Activated naive CD8-positive, alpha-beta T cell treated with anti-CD3 and anti-CD28 coated beads, Interleukin-2, amount 10 ng/mL, durations not matched to agents 7 days and 5 days (primary cell): ENCODE results near the gene ADSS2. TPM values are rescaled to one million over a fixed set of nuclear protein-coding genes. Genes with fewer than 3 reads are reported as not detected.
"Not testable (repeated sequence)": the region's sequence is repeated elsewhere in the genome, so short reads cannot be mapped to it uniquely, and the experiment has no call there.

Experiments used
- ATAC-seq: fragments of 150-1000 bp; cut with Tn5 transposase; one replicate; pipeline ENCODE4 v1.10.0; 2021; ENCODE audit warnings: low read depth, moderate library complexity
- POLR2A ChIA-PET: fragments of 350-600 bp; sonication (Branson Sonifier 250); formaldehyde crosslinking; loops from one replicate; lab custom pipeline; 2021; ENCODE audit warnings: antibody characterized with exemption; lab: Charles Lee
- DNase-seq: peaks from one replicate; pipeline ENCODE4 v3.0.0; 2021
- H3K27ac Mint-ChIP-seq: one replicate; pipeline ENCODE4 v1.8.0; 2022; ENCODE audit warnings: mild to moderate bottlenecking, mixed read lengths
- H3K27me3 Mint-ChIP-seq: one replicate; pipeline ENCODE4 v1.8.0; 2022; ENCODE audit warnings: mild to moderate bottlenecking, moderate library complexity, mixed read lengths
- H3K36me3 Mint-ChIP-seq: one replicate; pipeline ENCODE4 v1.8.0; 2021; ENCODE audit warnings: mild to moderate bottlenecking, mixed read lengths
- H3K4me1 Mint-ChIP-seq: one replicate; pipeline ENCODE4 v1.8.0; 2021; ENCODE audit warnings: mixed read lengths
- H3K4me3 Mint-ChIP-seq: one replicate; pipeline ENCODE4 v1.8.0; 2022; ENCODE audit warnings: mild to moderate bottlenecking, moderate library complexity, mixed read lengths
- H3K9me3 Mint-ChIP-seq: one replicate; pipeline ENCODE4 v1.8.0; 2021; ENCODE audit warnings: mixed read lengths
- total RNA-seq, 2 experiments: library from RNA; stranded (reverse); gene quantifications; one replicate each; pipeline ENCODE4 v1.2.3, GENCODE V29; 2021

The ADSS2 gene
- total RNA-seq, 2 experiments from 2014 or later, result 52.5 to 54.6 TPM

- H3K36me3 Mint-ChIP-seq, result peaks cover 4% of the 10 kb centered on the region
- DNase-seq (no peak), ATAC-seq (no peak)
- H3K4me3 Mint-ChIP-seq, result no peak overlapping the region
- peaks cover 2% of the 10 kb centered on the region for H3K9me3 Mint-ChIP-seq
- H3K27ac Mint-ChIP-seq, result no peak overlapping the region
- POLR2A ChIA-PET, result no interaction called here
- peaks cover 3% of the 10 kb centered on the region for H3K27me3 Mint-ChIP-seq
- H3K4me1 Mint-ChIP-seq, result peaks cover 3% of the 10 kb centered on the region
These were observed 68.3 kb downstream of the ADSS2 start for GRCh38 chr1:244383278-244383884.

GRCh38 chr1:244381878-244382565 is 69.7 kb downstream of the ADSS2 start:
- no peak overlapping the region for H3K4me3 Mint-ChIP-seq
- H3K4me1 Mint-ChIP-seq, result no peaks in the 10 kb centered on the region
- H3K27me3 Mint-ChIP-seq, result no peaks in the 10 kb centered on the region
- no peaks in the 10 kb centered on the region for H3K36me3 Mint-ChIP-seq
- no peaks in the 10 kb centered on the region for H3K9me3 Mint-ChIP-seq
- no peak overlapping the region for H3K27ac Mint-ChIP-seq
- no peak for ATAC-seq
- DNase-seq, result no peak
- POLR2A ChIA-PET, result no interaction called here

GRCh38 chr1:244376126-244376525 is 75.6 kb downstream of the ADSS2 start:
- POLR2A ChIA-PET, result no interaction called here
- H3K27me3 Mint-ChIP-seq, result no peaks in the 10 kb centered on the region
- no peak overlapping the region for H3K27ac Mint-ChIP-seq

DNA sequence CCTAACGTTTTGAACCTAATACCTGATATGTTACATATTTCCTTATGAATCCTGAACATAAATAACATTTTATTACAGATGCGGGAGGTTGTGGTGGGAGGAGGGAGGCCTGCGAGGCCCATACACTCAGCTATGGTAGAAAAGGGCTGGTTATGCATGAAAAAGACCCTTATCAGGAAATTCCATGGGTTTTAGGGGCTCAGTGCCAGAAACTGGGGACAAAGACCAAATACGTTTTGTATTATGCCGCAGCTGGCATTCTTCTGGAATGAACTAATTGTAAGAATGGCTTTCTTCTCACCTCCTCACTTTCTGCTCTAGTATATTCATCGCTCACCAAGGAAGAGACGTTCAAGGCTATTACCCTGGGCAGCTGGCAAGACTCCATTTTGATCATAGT is 76.7 kb downstream of the ADSS2 start:
- ATAC-seq (no peak), DNase-seq (no peak)
- Mint-ChIP-seq H3K27ac (no peak overlapping the region), H3K4me3 (no peak overlapping the region), H3K36me3 (no peaks in the 10 kb centered on the region), H3K9me3 (no peaks in the 10 kb centered on the region), H3K27me3 (no peaks in the 10 kb centered on the region), H3K4me1 (no peaks in the 10 kb centered on the region)
- POLR2A ChIA-PET, result no interaction called here

More at GRCh38 chr1:244376126-244376525, 75.6 kb downstream of the ADSS2 start:
- DNase-seq (no peak), ATAC-seq (no peak)
- Mint-ChIP-seq H3K4me1 (no peaks in the 10 kb centered on the region), H3K4me3 (no peak overlapping the region), H3K36me3 (no peaks in the 10 kb centered on the region), H3K9me3 (no peaks in the 10 kb centered on the region)

GRCh38 chr1:244374484-244374883 is 77.2 kb downstream of the ADSS2 start:
- POLR2A ChIA-PET, H3K27ac Mint-ChIP-seq, ATAC-seq: not testable (repeated sequence)

GRCh38 chr1:244371242-244372141 is 80.2 kb downstream of the ADSS2 start:
- Mint-ChIP-seq H3K27me3 (no peaks in the 10 kb centered on the region), H3K4me1 (no peaks in the 10 kb centered on the region), H3K4me3 (no peak overlapping the region), H3K9me3 (no peaks in the 10 kb centered on the region), H3K36me3 (no peaks in the 10 kb centered on the region), H3K27ac (no peak overlapping the region)
- DNase-seq (no peak), ATAC-seq (no peak)
- POLR2A ChIA-PET, result interaction anchor here (0.8 kb wide), 1 partner anchor 46 kb away, joined by 3 read pairs; no protein-coding TSS in a partner anchor

More at GRCh38 chr1:244374484-244374883, 77.2 kb downstream of the ADSS2 start:
- not testable (repeated sequence) for H3K36me3 Mint-ChIP-seq, H3K9me3 Mint-ChIP-seq, H3K27me3 Mint-ChIP-seq, H3K4me1 Mint-ChIP-seq, DNase-seq, H3K4me3 Mint-ChIP-seq

GRCh38 chr1:244370060-244370637 is 81.6 kb downstream of the ADSS2 start:
- no peak for DNase-seq
- no peaks in the 10 kb centered on the region for H3K27me3 Mint-ChIP-seq
- POLR2A ChIA-PET, result no interaction called here
- ATAC-seq, result no peak
- no peak overlapping the region for H3K4me3 Mint-ChIP-seq
- H3K27ac Mint-ChIP-seq, result no peak overlapping the region
- H3K4me1 Mint-ChIP-seq, result no peaks in the 10 kb centered on the region
- H3K9me3 Mint-ChIP-seq, result peaks cover 2% of the 10 kb centered on the region
- H3K36me3 Mint-ChIP-seq, result no peaks in the 10 kb centered on the region

DNA sequence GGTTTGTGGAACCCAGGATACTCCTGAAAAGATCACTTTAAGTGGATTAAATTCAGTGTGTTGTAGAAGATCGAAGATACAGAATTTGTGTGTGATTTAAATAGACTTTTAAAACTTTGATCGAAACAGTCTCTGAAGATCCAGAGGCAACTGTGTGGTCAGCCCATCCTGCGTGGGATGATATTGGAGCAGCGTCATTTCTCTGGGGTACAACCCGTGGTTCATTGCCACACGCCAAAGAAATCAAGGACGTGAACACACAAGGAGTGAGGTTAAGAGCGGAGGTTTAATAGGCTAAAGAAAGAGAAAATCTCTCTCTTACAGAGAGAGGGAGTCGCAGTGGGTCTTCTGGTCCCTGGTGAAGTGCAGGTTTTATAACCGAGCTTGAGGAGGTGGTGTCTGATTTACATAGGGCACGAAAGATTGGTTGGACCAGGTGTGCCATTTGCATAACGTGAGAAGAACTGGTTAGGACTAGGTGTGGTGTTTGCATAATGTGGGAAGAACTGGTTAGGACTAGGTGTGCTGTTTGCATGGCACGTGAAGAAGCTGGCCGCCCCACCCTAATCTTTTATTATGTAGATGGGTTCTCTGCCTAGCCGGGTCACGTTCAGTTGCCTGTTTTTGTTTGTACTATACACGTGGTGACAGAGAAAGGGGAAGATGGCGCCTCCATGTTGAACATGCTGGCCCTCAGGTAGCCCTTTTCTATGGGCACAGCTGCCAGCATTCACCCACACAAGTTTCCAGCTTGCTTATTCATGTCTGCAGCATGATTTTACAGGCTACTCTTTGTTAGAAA is 82.3 kb downstream of the ADSS2 start:
- Mint-ChIP-seq H3K27me3 (no peaks in the 10 kb centered on the region), H3K27ac (no peak overlapping the region), H3K4me3 (no peak overlapping the region), H3K9me3 (peaks cover 7% of the 10 kb centered on the region), H3K4me1 (no peaks in the 10 kb centered on the region), H3K36me3 (no peaks in the 10 kb centered on the region)
- no peak for ATAC-seq
- no peak for DNase-seq
- POLR2A ChIA-PET, result no interaction called here

DNA sequence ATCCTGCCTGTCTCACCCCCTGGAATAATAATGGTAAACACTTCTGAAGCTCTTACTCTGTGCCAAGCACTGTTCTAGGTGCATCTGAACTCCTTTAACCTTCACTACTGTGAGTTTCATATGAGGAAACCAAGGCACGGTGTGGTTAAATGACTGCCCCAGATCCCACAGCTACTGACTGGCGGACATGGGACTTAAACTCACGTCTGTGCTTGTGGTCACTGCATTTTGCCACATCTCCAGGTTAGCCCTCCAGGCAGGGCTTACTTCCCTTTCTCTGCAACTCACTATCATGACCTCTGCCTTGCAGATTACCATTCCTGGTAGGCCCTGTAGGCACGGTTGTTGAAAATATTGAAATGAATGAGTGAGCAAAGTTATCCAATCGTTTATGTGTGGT is 83.4 kb downstream of the ADSS2 start:
- H3K27me3 Mint-ChIP-seq, result no peaks in the 10 kb centered on the region
- DNase-seq (no peak), ATAC-seq (no peak)
- peaks cover 9% of the 10 kb centered on the region for H3K9me3 Mint-ChIP-seq
- no peak overlapping the region for H3K27ac Mint-ChIP-seq
- H3K4me1 Mint-ChIP-seq, result no peaks in the 10 kb centered on the region
- H3K4me3 Mint-ChIP-seq, result no peak overlapping the region
- POLR2A ChIA-PET, result no interaction called here
- no peaks in the 10 kb centered on the region for H3K36me3 Mint-ChIP-seq

- Mint-ChIP-seq H3K4me1 (no peaks in the 10 kb centered on the region), H3K27ac (no peak overlapping the region), H3K36me3 (no peaks in the 10 kb centered on the region), H3K9me3 (peaks cover 9% of the 10 kb centered on the region), H3K4me3 (no peak overlapping the region), H3K27me3 (no peaks in the 10 kb centered on the region)
- ATAC-seq, result no peak
- DNase-seq, result no peak
- POLR2A ChIA-PET, result no interaction called here
These were observed 84.2 kb downstream of the ADSS2 start for GRCh38 chr1:244367399-244368114.

DNA sequence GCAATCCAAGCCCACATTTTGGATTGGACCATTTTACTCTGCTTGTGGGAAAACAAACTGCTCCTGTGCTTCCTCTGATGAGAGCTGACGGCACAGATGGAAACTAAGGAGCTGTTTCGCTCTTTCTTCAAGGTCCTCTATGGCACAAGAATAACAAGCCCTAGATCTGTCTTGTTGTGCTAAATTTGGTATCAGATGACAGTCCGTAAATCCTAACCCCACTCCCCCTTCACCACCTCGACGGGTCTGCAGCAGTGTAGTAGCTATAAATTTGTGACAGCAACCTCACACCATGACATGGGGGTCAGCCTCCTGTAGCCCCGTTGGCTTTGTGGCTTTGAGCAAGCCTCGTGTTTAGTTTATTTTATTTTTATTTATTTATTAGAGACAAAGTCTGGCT is 85.9 kb downstream of the ADSS2 start:
- Mint-ChIP-seq H3K36me3 (no peaks in the 10 kb centered on the region), H3K4me1 (no peaks in the 10 kb centered on the region), H3K27me3 (no peaks in the 10 kb centered on the region), H3K27ac (no peak overlapping the region), H3K4me3 (no peak overlapping the region), H3K9me3 (peaks cover 9% of the 10 kb centered on the region)
- POLR2A ChIA-PET, result no interaction called here
- ATAC-seq (no peak), DNase-seq (no peak)

DNA sequence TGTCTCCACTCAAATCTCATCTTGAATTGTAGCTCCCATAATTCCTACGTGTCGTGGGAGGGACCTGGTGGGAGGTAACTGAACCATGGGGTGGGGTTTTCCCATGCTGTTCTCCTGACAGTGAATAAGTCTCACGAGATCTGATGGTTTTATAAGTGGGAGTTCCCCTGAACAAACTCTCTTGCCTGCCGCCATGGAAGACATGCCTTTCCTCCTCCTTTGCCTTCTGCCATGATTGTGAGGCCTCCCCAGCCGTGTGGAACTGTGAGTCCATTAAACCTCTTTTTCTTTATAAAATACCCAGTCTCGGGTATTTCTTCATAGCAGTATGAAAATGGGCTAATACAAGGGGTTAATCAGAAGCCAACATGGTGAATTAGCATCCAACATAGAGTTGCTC is 86.4 kb downstream of the ADSS2 start:
- ATAC-seq, DNase-seq, H3K9me3 Mint-ChIP-seq, H3K4me3 Mint-ChIP-seq, H3K4me1 Mint-ChIP-seq, H3K27ac Mint-ChIP-seq, H3K36me3 Mint-ChIP-seq, POLR2A ChIA-PET, H3K27me3 Mint-ChIP-seq: not testable (repeated sequence)
